ENCODE measurements around the gene ARHGAP22. TPM values are rescaled to one million over a fixed set of nuclear protein-coding genes. Genes with fewer than 3 reads are reported as not detected.

The ARHGAP22 gene
- polyA plus RNA-seq, 1 donor from 2014 or later, result 0.15 TPM

GRCh38 chr10:48430402-48430993 is 174.4 kb downstream of the ARHGAP22 start:
- H3K27me3 ChIP-seq (ENCODE audit: insufficient read depth, low read depth, low read length), result no peaks in the 10 kb centered on the region
- H3K4me3 ChIP-seq (ENCODE audit: low read length), result no peak overlapping the region
- H2AFZ ChIP-seq (ENCODE audit: low read depth, low read length), result no peak overlapping the region
- no peaks in the 10 kb centered on the region for H3K79me2 ChIP-seq (replicated peaks; ENCODE audit: insufficient read depth, low read length)
- no peaks in the 10 kb centered on the region for H3K9me3 ChIP-seq (ENCODE audit: low read length)
- no peak for TF ChIP-seq REST (IDR thresholded peaks at IDR 0.05; ENCODE audit: borderline replicate concordance)
- no peak for TF ChIP-seq CTCF (IDR thresholded peaks at IDR 0.05; ENCODE audit: poor library complexity, severe bottlenecking)
- no peak for TF ChIP-seq SMC3 (conservative IDR thresholded peaks at IDR 0.05; ENCODE audit: poor library complexity)
- peaks cover 2% of the 10 kb centered on the region for H3K36me3 ChIP-seq (ENCODE audit: insufficient read depth, low read length)
- H3K9ac ChIP-seq (ENCODE audit: low read length), result no peak overlapping the region
- H4K20me1 ChIP-seq (ENCODE audit: insufficient read depth), result no peaks in the 10 kb centered on the region
- H3F3A ChIP-seq (ENCODE audit: insufficient read depth, low read length, poor library complexity, severe bottlenecking), result no peaks in the 10 kb centered on the region
- no peak overlapping the region for H3K27ac ChIP-seq (ENCODE audit: low read length)
- no peak overlapping the region for H3K4me2 ChIP-seq (ENCODE audit: low read length)
- no peaks in the 10 kb centered on the region for H3K9me2 ChIP-seq (ENCODE audit: insufficient read depth, low read length)

- no peaks in the 10 kb centered on the region for H4K20me1 ChIP-seq (ENCODE audit: insufficient read depth)
- no peaks in the 10 kb centered on the region for H3F3A ChIP-seq (ENCODE audit: insufficient read depth, low read length, poor library complexity, severe bottlenecking)
- peaks cover 4% of the 10 kb centered on the region for H3K36me3 ChIP-seq (ENCODE audit: insufficient read depth, low read length)
- TF ChIP-seq TAF1 (IDR thresholded peaks at IDR 0.05; ENCODE audit: low read depth), result no peak
- TF ChIP-seq POLR2AphosphoS5 (IDR thresholded peaks at IDR 0.05), result no peak
- TF ChIP-seq MXI1 (conservative IDR thresholded peaks at IDR 0.05; ENCODE audit: poor library complexity, severe bottlenecking), result no peak
- no peak for TF ChIP-seq REST (IDR thresholded peaks at IDR 0.05; ENCODE audit: borderline replicate concordance)
- no peak for TF ChIP-seq RAD21 (conservative IDR thresholded peaks at IDR 0.05)
- no peak for TF ChIP-seq EZH2 (IDR thresholded peaks at IDR 0.05; ENCODE audit: borderline replicate concordance, insufficient read depth, low read length, poor library complexity, severe bottlenecking)
- no peak for TF ChIP-seq EP300 (conservative IDR thresholded peaks at IDR 0.05; ENCODE audit: poor library complexity, severe bottlenecking)
- no peak for TF ChIP-seq CTCF (IDR thresholded peaks at IDR 0.05; ENCODE audit: poor library complexity, severe bottlenecking)
- no peak for TF ChIP-seq SMC3 (conservative IDR thresholded peaks at IDR 0.05; ENCODE audit: poor library complexity)
- no peaks in the 10 kb centered on the region for H3K9me3 ChIP-seq (ENCODE audit: low read length)
- H3K27me3 ChIP-seq (ENCODE audit: insufficient read depth, low read depth, low read length), result no peaks in the 10 kb centered on the region
- H3K4me3 ChIP-seq (ENCODE audit: low read length), result no peak overlapping the region
- no peaks in the 10 kb centered on the region for H3K9me2 ChIP-seq (ENCODE audit: insufficient read depth, low read length)
- no peak overlapping the region for H3K4me2 ChIP-seq (ENCODE audit: low read length)
- no peak overlapping the region for H3K9ac ChIP-seq (ENCODE audit: low read length)
- no peak overlapping the region for H2AFZ ChIP-seq (ENCODE audit: low read depth, low read length)
- H3K27ac ChIP-seq (ENCODE audit: low read length), result no peak overlapping the region
- no peaks in the 10 kb centered on the region for H3K79me2 ChIP-seq (replicated peaks; ENCODE audit: insufficient read depth, low read length)
These were observed 175.6 kb downstream of the ARHGAP22 start for GRCh38 chr10:48429309-48429708.

Measured in neural cell (in vitro differentiated cells).